AG10803 (cell line): ENCODE results near the gene NOB1.

ENCODE experiments used
- DNase-seq: peaks from one replicate; pipeline ENCODE4 v3.0.0; 2010; ENCODE audit warnings: low read depth
- H3K4me3 ChIP-seq: 2 replicates; pipeline ENCODE4 v1.5.1; 2011; ENCODE audit warnings: mild to moderate bottlenecking, low read length, control low read depth
- CTCF ChIP-seq: conservative IDR thresholded peaks from 2 replicates; pipeline ENCODE4 v1.5.1; 2011; ENCODE audit warnings: mild to moderate bottlenecking, low read length, control low read depth, inconsistent platforms

Gene NOB1

GRCh38 chr16:69773260-69773947 is 18.7 kb upstream of the NOB1 start:
- no peak for TF ChIP-seq CTCF
- DNase-seq = no peak
- no peak overlapping the region for H3K4me3 ChIP-seq

GRCh38 chr16:69771651-69771967 is 16.9 kb upstream of the NOB1 start:
- TF ChIP-seq CTCF = no peak
- H3K4me3 ChIP-seq = no peak overlapping the region
- DNase-seq = no peak

GRCh38 chr16:69769404-69769803 is 14.7 kb upstream of the NOB1 start:
- DNase-seq = no peak
- TF ChIP-seq CTCF = no peak
- no peak overlapping the region for H3K4me3 ChIP-seq

GRCh38 chr16:69768666-69769065 is 13.9 kb upstream of the NOB1 start:
- H3K4me3 ChIP-seq = no peak overlapping the region
- DNase-seq = no peak
- no peak for TF ChIP-seq CTCF

GRCh38 chr16:69767459-69768229 is 12.9 kb upstream of the NOB1 start:
- DNase-seq = no peak
- H3K4me3 ChIP-seq = no peak overlapping the region
- no peak for TF ChIP-seq CTCF

GRCh38 chr16:69763599-69763942 is 8.8 kb upstream of the NOB1 start:
- no peak overlapping the region for H3K4me3 ChIP-seq

More at GRCh38 chr16:69763599-69763942, 8.8 kb upstream of the NOB1 start:
- no peak for DNase-seq
- TF ChIP-seq CTCF = no peak
